ENCODE data around the gene NPAS2. TPM values are rescaled to one million over a fixed set of nuclear protein-coding genes. Genes with fewer than 3 reads are reported as not detected.

NPAS2 gene
- total and polyA plus RNA-seq, 2 donors (not counting 3 experiments of a cell fraction or from before 2014, with no cell fraction given), result 29.0 to 53.9 TPM

DNA sequence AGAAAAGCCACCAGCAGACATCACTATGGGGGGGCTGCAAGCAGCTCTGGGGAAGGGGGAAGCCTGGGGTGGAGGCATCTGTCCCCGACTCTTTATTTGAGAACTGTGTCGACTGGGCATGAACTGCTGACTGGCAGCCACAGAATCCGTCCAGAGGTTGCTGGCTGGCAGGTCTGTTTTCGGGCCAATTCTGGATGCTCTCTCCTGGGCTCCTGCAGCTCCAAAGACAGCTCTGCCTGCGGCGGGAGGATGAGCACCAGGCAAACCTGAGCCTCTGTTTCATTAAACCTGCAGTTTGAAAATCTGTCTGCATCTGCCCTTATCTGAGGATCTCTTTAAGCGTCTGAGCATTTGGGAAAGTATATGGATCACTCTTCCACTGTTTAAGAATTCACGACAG is 147.8 kb downstream of the NPAS2 start:
- Histone ChIP-seq H2AFZ (ENCODE audit: low read depth, low read length) (no peak overlapping the region), H3K4me2 (ENCODE audit: insufficient read depth, low read length) (no peak overlapping the region), H3K36me3 (ENCODE audit: control insufficient read depth in 2 of 2, extremely low read depth in 1 of 2, insufficient read depth in 2 of 2, low read length in 2 of 2) (peaks cover 3 to 34% of the 10 kb centered on the region in 2 experiments), H3K4me1 (ENCODE audit: control insufficient read depth, extremely low read depth, insufficient read depth, low read length) (no peaks in the 10 kb centered on the region), H3K9me1 (replicated peaks; ENCODE audit: control insufficient read depth, extremely low read depth, insufficient read depth, low read length) (no peaks in the 10 kb centered on the region), H3K27me3 (ENCODE audit: control insufficient read depth in 2 of 2, insufficient read depth in 2 of 2, low read length in 2 of 2) (no peaks in the 10 kb centered on the region), H3K79me2 (ENCODE audit: control insufficient read depth, insufficient read depth, low read length) (no peaks in the 10 kb centered on the region), H3K9me3 (replicated peaks; ENCODE audit: control insufficient read depth, insufficient read depth, low read length) (no peaks in the 10 kb centered on the region), H3K9ac (replicated peaks; ENCODE audit: extremely low read depth, insufficient read depth, low read length) (no peak overlapping the region), H3K27ac (ENCODE audit: insufficient read depth, low read depth, low read length) (no peak overlapping the region), H3K4me3 (replicated peaks in 1 of 3; ENCODE audit: insufficient read depth in 1 of 3, low read depth in 1 of 3, low read length in 3 of 3) (no peak overlapping the region), H4K20me1 (replicated peaks; ENCODE audit: control insufficient read depth, extremely low read depth, insufficient read depth, low read length) (no peaks in the 10 kb centered on the region)
- dilution Hi-C loops (cut with MboI; ENCODE audit: extremely low pct_ligation_motif_present, low sequenced_read_pairs) (no loop called here), intact Hi-C loops (cut with micrococcal nuclease) (no loop called here)
- TF ChIP-seq FOS (IDR thresholded peaks at IDR 0.05; ENCODE audit: borderline replicate concordance, insufficient read depth, low read length) (no peak), GATA2 (IDR thresholded peaks at IDR 0.05; ENCODE audit: insufficient read depth, insufficient read length, low read depth, low read length) (no peak), POLR2AphosphoS5 (IDR thresholded peaks at IDR 0.05; ENCODE audit: insufficient read depth, low read depth, low read length) (no peak), EZH2 (IDR thresholded peaks at IDR 0.05; ENCODE audit: borderline replicate concordance, low read depth, low read length, severe bottlenecking) (no peak), POLR2A (IDR thresholded peaks at IDR 0.05; ENCODE audit: low read depth, low read length) (no peak), MYC (IDR thresholded peaks at IDR 0.05; ENCODE audit: low read depth, low read length) (no peak), JUN (IDR thresholded peaks at IDR 0.05; ENCODE audit: borderline replicate concordance, insufficient read depth, insufficient read length, low read depth) (no peak)
- TF ChIP-seq, protein P1, sequence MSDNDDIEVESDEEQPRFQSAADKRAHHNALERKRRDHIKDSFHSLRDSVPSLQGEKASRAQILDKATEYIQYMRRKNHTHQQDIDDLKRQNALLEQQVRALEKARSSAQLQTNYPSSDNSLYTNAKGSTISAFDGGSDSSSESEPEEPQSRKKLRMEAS (IDR thresholded peaks at IDR 0.05; ENCODE audit: insufficient read depth, insufficient read length), result no peak
- TF ChIP-seq, protein P2, sequence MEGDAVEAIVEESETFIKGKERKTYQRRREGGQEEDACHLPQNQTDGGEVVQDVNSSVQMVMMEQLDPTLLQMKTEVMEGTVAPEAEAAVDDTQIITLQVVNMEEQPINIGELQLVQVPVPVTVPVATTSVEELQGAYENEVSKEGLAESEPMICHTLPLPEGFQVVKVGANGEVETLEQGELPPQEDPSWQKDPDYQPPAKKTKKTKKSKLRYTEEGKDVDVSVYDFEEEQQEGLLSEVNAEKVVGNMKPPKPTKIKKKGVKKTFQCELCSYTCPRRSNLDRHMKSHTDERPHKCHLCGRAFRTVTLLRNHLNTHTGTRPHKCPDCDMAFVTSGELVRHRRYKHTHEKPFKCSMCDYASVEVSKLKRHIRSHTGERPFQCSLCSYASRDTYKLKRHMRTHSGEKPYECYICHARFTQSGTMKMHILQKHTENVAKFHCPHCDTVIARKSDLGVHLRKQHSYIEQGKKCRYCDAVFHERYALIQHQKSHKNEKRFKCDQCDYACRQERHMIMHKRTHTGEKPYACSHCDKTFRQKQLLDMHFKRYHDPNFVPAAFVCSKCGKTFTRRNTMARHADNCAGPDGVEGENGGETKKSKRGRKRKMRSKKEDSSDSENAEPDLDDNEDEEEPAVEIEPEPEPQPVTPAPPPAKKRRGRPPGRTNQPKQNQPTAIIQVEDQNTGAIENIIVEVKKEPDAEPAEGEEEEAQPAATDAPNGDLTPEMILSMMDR (IDR thresholded peaks at IDR 0.05; ENCODE audit: extremely low read depth in 1 of 2, insufficient read depth in 1 of 2, low read depth in 1 of 2, low read length in 2 of 2), result no peak
- no peak for FAIRE-seq
- ChIA-PET POLR2A (no interaction called here), CTCF (no interaction called here)
- DNase-seq (ENCODE audit: low read depth, low spot score), result no peak
- BruUV-seq (replicated peaks), result no TSS peak
